SU-DHL-6 (cell line): ENCODE data around the gene ID4.

Source experiments
- H2AFZ ChIP-seq: fragments of 200-600 bp; sonication (generic); 2 replicates; pipeline ENCODE4 v1.6.1; 2014; ENCODE audit warnings: low read depth, mild to moderate bottlenecking, moderate library complexity, mixed read lengths, antibody characterized with exemption, low read length; ENCODE audit not compliant: severe bottlenecking
- H3F3A ChIP-seq: fragments of 200-600 bp; shearing (Covaris generic); 2 replicates; pipeline ENCODE4 v1.6.0; 2016; ENCODE audit warnings: antibody characterized with exemption, mild to moderate bottlenecking; ENCODE audit not compliant: insufficient read depth
- H3K27ac ChIP-seq: fragments of 200-600 bp; sonication (generic); 2 replicates; pipeline ENCODE4 v1.5.1; 2016; ENCODE audit warnings: low read depth, mild to moderate bottlenecking, low read length, moderate library complexity, mixed read lengths
- H3K27me3 ChIP-seq: fragments of 200-600 bp; sonication (generic), shearing (Covaris generic); 2 replicates; pipeline ENCODE4 v1.6.0; 2014; ENCODE audit warnings: mild to moderate bottlenecking, low read length
- H3K36me3 ChIP-seq: fragments of 200-600 bp; sonication (generic); 2 replicates; pipeline ENCODE4 v1.6.1; 2014; ENCODE audit warnings: mild to moderate bottlenecking, low read length, mixed read lengths
- H3K4me2 ChIP-seq: fragments of 300-600, 200-600 bp; shearing (Covaris generic), sonication (generic); 2 replicates; pipeline ENCODE4 v1.6.0; 2014; ENCODE audit warnings: low read length, low read depth, mild to moderate bottlenecking; ENCODE audit not compliant: poor library complexity, severe bottlenecking
- H3K4me3 ChIP-seq: fragments of 200-600 bp; sonication (generic); 2 replicates; pipeline ENCODE4 v1.5.1; 2014; ENCODE audit warnings: antibody characterized with exemption, low read length, mild to moderate bottlenecking, mixed read lengths; ENCODE audit not compliant: insufficient read depth, poor library complexity, severe bottlenecking
- H3K79me2 ChIP-seq: fragments of 200-600 bp; sonication (generic); 2 replicates; pipeline ENCODE4 v1.6.1; 2014; ENCODE audit warnings: mild to moderate bottlenecking, low read length, moderate library complexity; ENCODE audit not compliant: insufficient read depth
- H3K9ac ChIP-seq: fragments of 200-600 bp; sonication (generic); 2 replicates; pipeline ENCODE4 v1.7.0; 2014; ENCODE audit warnings: mild to moderate bottlenecking, low read length
- H3K9me2 ChIP-seq: fragments of 200-600 bp; sonication (generic); replicated peaks from 2 replicates; pipeline ENCODE4 v1.6.1; 2014; ENCODE audit warnings: low read length; ENCODE audit not compliant: insufficient read depth
- H3K9me3 ChIP-seq: fragments of 200-600 bp; sonication (generic); 2 replicates; pipeline ENCODE4 v1.6.1; 2014; ENCODE audit warnings: low read length, mixed read lengths; ENCODE audit not compliant: insufficient read depth
- H4K20me1 ChIP-seq: fragments of 200-600 bp; sonication (generic); 2 replicates; pipeline ENCODE4 v1.6.1; 2014; ENCODE audit warnings: low read depth, mild to moderate bottlenecking, antibody characterized with exemption, low read length, moderate library complexity, mixed read lengths
- CTCF ChIP-seq: fragments of 200-600 bp; sonication (generic); IDR thresholded peaks from one replicate; pipeline ENCODE4 v1.5.1; 2017; ENCODE audit warnings: antibody characterized with exemption, mild to moderate bottlenecking, low read length, moderate library complexity; ENCODE audit not compliant: insufficient read depth, poor library complexity, severe bottlenecking
- EZH2phosphoT487 ChIP-seq: fragments of 200-600 bp; sonication (generic), shearing (Covaris generic); conservative IDR thresholded peaks from 2 replicates; pipeline ENCODE4 v1.6.1; 2018; ENCODE audit warnings: mild to moderate bottlenecking, antibody characterized with exemption, low read length, moderate library complexity, mixed read lengths

The ID4 gene

GRCh38 chr6:19844689-19845088 lies 7.5 kb downstream of the ID4 start:
- no peak for TF ChIP-seq CTCF
- no peak for TF ChIP-seq EZH2phosphoT487
- no peak overlapping the region for H3K9ac ChIP-seq

GRCh38 chr6:19845266-19846041 lies 8.3 kb downstream of the ID4 start:
- no peaks in the 10 kb centered on the region for H3K36me3 ChIP-seq
- no peak for TF ChIP-seq EZH2phosphoT487
- TF ChIP-seq CTCF: no peak
- no peak overlapping the region for H3K4me3 ChIP-seq
- H3K9ac ChIP-seq: no peak overlapping the region
- H4K20me1 ChIP-seq: no peaks in the 10 kb centered on the region
- H3K9me3 ChIP-seq: no peaks in the 10 kb centered on the region
- no peak overlapping the region for H3K27ac ChIP-seq
- H3K79me2 ChIP-seq: no peaks in the 10 kb centered on the region
- H3F3A ChIP-seq: no peaks in the 10 kb centered on the region
- no peak overlapping the region for H3K4me2 ChIP-seq
- H2AFZ ChIP-seq: no peak overlapping the region
- no peaks in the 10 kb centered on the region for H3K9me2 ChIP-seq
- no peaks in the 10 kb centered on the region for H3K27me3 ChIP-seq

More at GRCh38 chr6:19844689-19845088, 7.5 kb downstream of the ID4 start:
- Histone ChIP-seq H2AFZ (no peak overlapping the region), H3K9me2 (no peaks in the 10 kb centered on the region), H3K27me3 (no peaks in the 10 kb centered on the region), H3K4me2 (no peak overlapping the region), H4K20me1 (no peaks in the 10 kb centered on the region), H3K9me3 (no peaks in the 10 kb centered on the region), H3K27ac (no peak overlapping the region), H3K79me2 (no peaks in the 10 kb centered on the region), H3F3A (no peaks in the 10 kb centered on the region), H3K4me3 (no peak overlapping the region), H3K36me3 (no peaks in the 10 kb centered on the region)

DNA sequence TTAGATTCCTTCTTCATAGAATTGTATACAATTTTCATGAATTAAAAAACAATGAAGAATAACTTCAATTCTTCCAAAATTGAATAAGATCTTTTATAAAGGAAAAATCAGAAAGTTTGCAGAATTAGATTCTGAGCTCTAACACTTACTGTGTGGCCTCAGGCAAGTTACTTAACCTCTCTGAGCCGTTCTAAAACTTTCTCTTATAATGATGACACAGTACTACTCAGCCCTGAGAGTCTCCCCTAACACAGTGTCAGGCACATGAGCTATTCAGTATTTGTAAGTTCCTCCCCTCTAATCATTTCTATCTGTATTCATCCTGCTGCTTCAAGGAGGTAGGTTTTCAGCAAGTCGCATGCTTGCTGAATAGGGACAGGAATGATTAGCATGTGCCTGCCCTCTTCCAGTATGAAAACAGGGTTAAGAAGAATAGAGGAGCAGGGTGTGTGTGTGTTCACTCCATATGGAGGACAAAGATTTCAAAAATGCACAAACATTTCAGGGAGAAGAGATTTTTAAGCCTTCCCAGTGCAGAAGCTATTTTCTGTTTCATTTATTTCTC lies 11.4 kb downstream of the ID4 start:
- Histone ChIP-seq H3K27me3 (no peaks in the 10 kb centered on the region), H3K27ac (no peak overlapping the region), H3K9ac (no peak overlapping the region), H4K20me1 (no peaks in the 10 kb centered on the region), H3K9me2 (no peaks in the 10 kb centered on the region), H3K4me3 (no peak overlapping the region), H3K9me3 (no peaks in the 10 kb centered on the region), H2AFZ (no peak overlapping the region), H3K4me2 (no peak overlapping the region), H3F3A (no peaks in the 10 kb centered on the region), H3K79me2 (no peaks in the 10 kb centered on the region), H3K36me3 (no peaks in the 10 kb centered on the region)
- TF ChIP-seq EZH2phosphoT487: 0 out of 2 replicates have a peak, but pooled peaks have one; percentile 41
- no peak for TF ChIP-seq CTCF
